HepG2 (cell line): Measurements from ENCODE around the gene ISCU. TPM values are rescaled to one million over a fixed set of nuclear protein-coding genes. Genes with fewer than 3 reads are reported as not detected.

Experiments used
- ATF7 ChIP-seq, 2 experiments: fragments of 450-650 bp in 1 of 2; sonication (generic) in 1 of 2; formaldehyde crosslinking in 1 of 2; IDR thresholded peaks; 2 replicates each; pipeline versions ENCODE4 v1.4.0 to v1.6.1; 2016 to 2020; ENCODE audit warnings: antibody characterized with exemption in 1 of 2, mild to moderate bottlenecking in 1 of 2, missing genetic modification reagents in 1 of 2
- BRD4 ChIP-seq: sonication (generic); formaldehyde crosslinking; IDR thresholded peaks from 2 replicates; pipeline ENCODE4 v1.4.0; 2020; ENCODE audit warnings: missing genetic modification reagents
- CCDC6 ChIP-seq: sonication (generic); formaldehyde crosslinking; IDR thresholded peaks from 2 replicates; pipeline ENCODE4 v1.8.1; 2022; ENCODE audit warnings: mild to moderate bottlenecking, missing genetic modification reagents, moderate library complexity
- FIP1L1 ChIP-seq: fragments of 200-400 bp; formaldehyde crosslinking; IDR thresholded peaks from 2 replicates; pipeline ENCODE4 v1.6.1; 2018; ENCODE audit warnings: low read depth, mild to moderate bottlenecking, low read length, moderate library complexity, borderline replicate concordance; ENCODE audit not compliant: insufficient read depth
- FOXK1 ChIP-seq: sonication (generic); formaldehyde crosslinking; IDR thresholded peaks from 2 replicates; pipeline ENCODE4 v1.4.0; 2020; ENCODE audit warnings: low read depth, missing genetic modification reagents, borderline replicate concordance
- GATA4 ChIP-seq: sonication (generic); IDR thresholded peaks from 2 replicates; pipeline ENCODE4 v1.6.1; 2016; ENCODE audit warnings: antibody characterized with exemption, low read depth, borderline replicate concordance
- GTF3A ChIP-seq: sonication (generic); formaldehyde crosslinking; conservative IDR thresholded peaks from 2 replicates; pipeline ENCODE4 v1.4.0; 2020; ENCODE audit warnings: mild to moderate bottlenecking, missing genetic modification reagents
- HOXA3 ChIP-seq: sonication (generic); formaldehyde crosslinking; IDR thresholded peaks from 2 replicates; pipeline ENCODE4 v1.5.0; 2020; ENCODE audit warnings: missing genetic modification reagents
- IKZF1 ChIP-seq: fragments of 450-650 bp; IDR thresholded peaks from 2 replicates; pipeline ENCODE4 v1.7.1; 2016
- NR3C1 ChIP-seq: sonication (generic); formaldehyde crosslinking; IDR thresholded peaks from 2 replicates; pipeline ENCODE4 v1.4.0; 2020; ENCODE audit warnings: missing genetic modification reagents
- PAF1 ChIP-seq: IDR thresholded peaks from 2 replicates; pipeline ENCODE4 v1.6.1; 2016; ENCODE audit warnings: missing genetic modification reagents, missing compliant biosample characterization
- SAFB2 ChIP-seq: sonication (generic); formaldehyde crosslinking; IDR thresholded peaks from 2 replicates; pipeline ENCODE4 v1.5.1; 2020; ENCODE audit warnings: missing genetic modification reagents, low read depth, mild to moderate bottlenecking, borderline replicate concordance
- SOX13 ChIP-seq, 3 experiments: fragments of 450-650 bp in 1 of 3; sonication (generic) in 1 of 3; formaldehyde crosslinking in 1 of 3; IDR thresholded peaks in 2 of 3; conservative IDR thresholded peaks in 1 of 3; 2 replicates each; pipeline versions ENCODE4 v1.5.0 to v1.6.1; 2016 to 2020; ENCODE audit warnings: antibody characterized with exemption in 1 of 3, mild to moderate bottlenecking in 1 of 3, missing compliant biosample characterization in 1 of 3, missing genetic modification reagents in 1 of 3, moderate library complexity in 1 of 3
- WIZ ChIP-seq: sonication (generic); formaldehyde crosslinking; IDR thresholded peaks from 2 replicates; pipeline ENCODE4 v1.5.1; 2020; ENCODE audit warnings: mild to moderate bottlenecking, missing genetic modification reagents
- ZNF143 ChIP-seq: sonication (generic); formaldehyde crosslinking; IDR thresholded peaks from 2 replicates; pipeline ENCODE4 v1.4.0; 2020; ENCODE audit warnings: missing genetic modification reagents
- ZNF263 ChIP-seq: sonication (generic); formaldehyde crosslinking; IDR thresholded peaks from 2 replicates; pipeline ENCODE4 v1.4.0; 2020; ENCODE audit warnings: missing genetic modification reagents
- ZNF3 ChIP-seq: IDR thresholded peaks from 2 replicates; pipeline ENCODE4 v1.7.0; 2017; ENCODE audit warnings: inconsistent platforms
- ZNF562 ChIP-seq: sonication (generic); formaldehyde crosslinking; IDR thresholded peaks from 2 replicates; pipeline ENCODE4 v1.8.0; 2022; ENCODE audit warnings: missing genetic modification reagents, borderline replicate concordance
- ZNF563 ChIP-seq: sonication (generic); formaldehyde crosslinking; IDR thresholded peaks from 2 replicates; pipeline ENCODE4 v1.8.0; 2022; ENCODE audit warnings: mild to moderate bottlenecking, moderate library complexity, missing genetic modification reagents
- ZNF670 ChIP-seq: sonication (generic); formaldehyde crosslinking; IDR thresholded peaks from 2 replicates; pipeline ENCODE4 v1.8.0; 2022; ENCODE audit warnings: mild to moderate bottlenecking, missing genetic modification reagents, borderline replicate concordance
- ZSCAN9 ChIP-seq: IDR thresholded peaks from 2 replicates; pipeline ENCODE4 v1.6.1; 2016; ENCODE audit warnings: borderline replicate concordance
- polyA plus RNA-seq, 8 experiments: library from polyadenylated mRNA; depleted of rRNA in 3 of 8; stranded (reverse) in 7 of 8; unstranded in 1 of 8; fragments of >200 nt; fragmentation: Illumina TruSeq in 4 of 8; extraction: Trizol in 4 of 8; gene quantifications; 2 replicates each; pipeline versions ENCODE4 v1.2.1 to v1.2.3, GENCODE V29; 2011 to 2016; ENCODE audit warnings: low read depth in 4 of 8, missing spikeins in 1 of 8, mixed read lengths in 1 of 8; ENCODE audit not compliant: insufficient read depth in 1 of 8
- total RNA-seq, 5 experiments: library from RNA; depleted of rRNA; stranded (reverse); fragments of >200 nt; fragmentation: Illumina TruSeq; extraction: Trizol; gene quantifications; 2 replicates each; pipeline ENCODE4 v1.2.3, GENCODE V29; 2016; ENCODE audit warnings: low read depth in 1 of 5
- TF ChIP-seq, protein P1 (sequence below): sonication (generic); formaldehyde crosslinking; IDR thresholded peaks from 2 replicates; pipeline ENCODE4 v1.5.1; 2020; ENCODE audit warnings: mild to moderate bottlenecking, missing genetic modification reagents, moderate library complexity
- TF ChIP-seq, protein P2 (sequence below): IDR thresholded peaks from 2 replicates; pipeline ENCODE4 v1.6.1; 2016; ENCODE audit warnings: mild to moderate bottlenecking
- TF ChIP-seq, protein P3 (sequence below): sonication (generic); formaldehyde crosslinking; IDR thresholded peaks from 2 replicates; pipeline ENCODE4 v1.4.0; 2020; ENCODE audit warnings: mild to moderate bottlenecking, missing genetic modification reagents

The ISCU gene
- total and polyA plus RNA-seq, 2 of the 13 experiments (the other 11 are each of a cell fraction or from before 2014, with no cell fraction given) = 94.4 to 107 TPM

DNA sequence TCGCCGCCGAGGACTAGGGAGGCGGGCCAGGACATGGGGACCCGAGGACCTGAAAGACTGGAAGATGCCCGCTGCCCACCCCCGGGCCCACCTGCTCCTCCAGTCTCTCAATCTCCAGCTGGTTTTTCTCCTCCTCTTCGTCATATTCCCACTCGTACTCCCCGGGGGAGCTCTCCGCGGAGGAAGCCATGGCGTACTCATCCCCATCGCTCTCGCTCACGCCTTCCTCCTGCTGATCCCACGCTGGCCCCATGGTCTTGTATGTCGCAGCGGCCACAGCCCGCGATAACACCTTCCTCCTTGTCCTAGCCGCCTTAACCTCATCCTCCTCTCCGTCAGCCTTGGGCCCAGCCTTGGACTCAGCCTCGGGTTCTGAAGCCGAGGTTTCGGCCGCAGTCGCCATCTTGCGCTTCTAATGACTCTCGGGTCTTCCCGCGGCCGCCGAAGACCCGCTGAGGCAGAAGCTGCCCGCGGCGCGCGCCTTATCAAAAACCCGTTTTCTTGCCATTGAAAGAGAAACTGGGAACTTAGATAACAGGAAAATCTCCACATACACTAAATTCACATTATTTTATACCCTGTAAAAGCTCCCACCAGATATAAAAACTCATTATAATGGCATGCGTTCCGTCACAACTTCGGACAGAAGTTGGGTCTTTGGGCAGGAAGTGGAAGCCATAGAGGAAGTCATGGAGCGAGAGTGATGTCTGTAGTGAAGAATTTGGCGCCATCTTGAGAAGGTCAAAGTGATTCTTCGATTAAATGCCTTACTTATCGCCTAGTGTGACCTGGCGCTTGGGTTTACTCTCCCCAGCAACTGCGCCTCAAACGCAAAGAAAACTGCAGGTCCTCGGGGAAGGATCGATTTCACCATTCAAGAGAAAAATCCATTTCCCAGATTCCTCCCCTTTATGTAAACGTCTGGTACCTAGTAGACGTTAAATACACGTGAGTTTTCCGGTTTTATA, 1.4 kb upstream of the ISCU start, which contains the start of gene SART3 (continued):
- no peak for TF ChIP-seq SAFB2 (CRISPR knock-in tag)
- 0 out of 2 replicates have a peak, but pooled peaks have one; percentile 28 for TF ChIP-seq ZNF263 (CRISPR knock-in tag)
- no peak for TF ChIP-seq ZSCAN9 (CRISPR knock-in tag)
- peak; percentile 30; the same call in 1 of the 2 replicates for TF ChIP-seq HOXA3 (CRISPR knock-in tag)
- peak; percentile 33; the same call in 1 of the 2 replicates for TF ChIP-seq FOXK1 (CRISPR knock-in tag)
- 0 out of 2 replicates have a peak, but pooled peaks have one; percentile 29 for TF ChIP-seq BRD4 (CRISPR knock-in tag)
- no peak for TF ChIP-seq SOX13 (IDR thresholded peaks at IDR 0.05)
- no peak for TF ChIP-seq SOX13 (CRISPR knock-in tag; conservative IDR thresholded peaks at IDR 0.05 in 1 of 2, IDR thresholded peaks at IDR 0.05 in 1 of 2)
- TF ChIP-seq ZNF562 (CRISPR knock-in tag) = no peak
- TF ChIP-seq, protein P1, sequence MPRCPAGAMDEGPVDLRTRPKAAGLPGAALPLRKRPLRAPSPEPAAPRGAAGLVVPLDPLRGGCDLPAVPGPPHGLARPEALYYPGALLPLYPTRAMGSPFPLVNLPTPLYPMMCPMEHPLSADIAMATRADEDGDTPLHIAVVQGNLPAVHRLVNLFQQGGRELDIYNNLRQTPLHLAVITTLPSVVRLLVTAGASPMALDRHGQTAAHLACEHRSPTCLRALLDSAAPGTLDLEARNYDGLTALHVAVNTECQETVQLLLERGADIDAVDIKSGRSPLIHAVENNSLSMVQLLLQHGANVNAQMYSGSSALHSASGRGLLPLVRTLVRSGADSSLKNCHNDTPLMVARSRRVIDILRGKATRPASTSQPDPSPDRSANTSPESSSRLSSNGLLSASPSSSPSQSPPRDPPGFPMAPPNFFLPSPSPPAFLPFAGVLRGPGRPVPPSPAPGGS (CRISPR knock-in tag) = 0 out of 2 replicates have a peak, but pooled peaks have one; percentile 59
- TF ChIP-seq FIP1L1 = no peak
- TF ChIP-seq CCDC6 (CRISPR knock-in tag) = no peak
- no peak for TF ChIP-seq PAF1 (CRISPR knock-in tag)
- no peak for TF ChIP-seq ZNF670 (CRISPR knock-in tag)
- TF ChIP-seq, protein P2, sequence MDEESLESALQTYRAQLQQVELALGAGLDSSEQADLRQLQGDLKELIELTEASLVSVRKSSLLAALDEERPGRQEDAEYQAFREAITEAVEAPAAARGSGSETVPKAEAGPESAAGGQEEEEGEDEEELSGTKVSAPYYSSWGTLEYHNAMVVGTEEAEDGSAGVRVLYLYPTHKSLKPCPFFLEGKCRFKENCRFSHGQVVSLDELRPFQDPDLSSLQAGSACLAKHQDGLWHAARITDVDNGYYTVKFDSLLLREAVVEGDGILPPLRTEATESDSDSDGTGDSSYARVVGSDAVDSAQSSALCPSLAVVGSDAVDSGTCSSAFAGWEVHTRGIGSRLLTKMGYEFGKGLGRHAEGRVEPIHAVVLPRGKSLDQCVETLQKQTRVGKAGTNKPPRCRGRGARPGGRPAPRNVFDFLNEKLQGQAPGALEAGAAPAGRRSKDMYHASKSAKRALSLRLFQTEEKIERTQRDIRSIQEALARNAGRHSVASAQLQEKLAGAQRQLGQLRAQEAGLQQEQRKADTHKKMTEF = peak; percentile 69
- peak; percentile 13; the same call in 1 of the 2 replicates for TF ChIP-seq ZNF143 (CRISPR knock-in tag)
- TF ChIP-seq IKZF1 = no peak
- TF ChIP-seq ZNF3 (CRISPR knock-in tag) = no peak
- TF ChIP-seq GTF3A = no peak
- no peak for TF ChIP-seq ATF7 (IDR thresholded peaks at IDR 0.05)
- no peak for TF ChIP-seq ATF7 (CRISPR knock-in tag; IDR thresholded peaks at IDR 0.05)
- no peak for TF ChIP-seq NR3C1
- no peak for TF ChIP-seq ZNF563 (CRISPR knock-in tag)
- TF ChIP-seq, protein P3, sequence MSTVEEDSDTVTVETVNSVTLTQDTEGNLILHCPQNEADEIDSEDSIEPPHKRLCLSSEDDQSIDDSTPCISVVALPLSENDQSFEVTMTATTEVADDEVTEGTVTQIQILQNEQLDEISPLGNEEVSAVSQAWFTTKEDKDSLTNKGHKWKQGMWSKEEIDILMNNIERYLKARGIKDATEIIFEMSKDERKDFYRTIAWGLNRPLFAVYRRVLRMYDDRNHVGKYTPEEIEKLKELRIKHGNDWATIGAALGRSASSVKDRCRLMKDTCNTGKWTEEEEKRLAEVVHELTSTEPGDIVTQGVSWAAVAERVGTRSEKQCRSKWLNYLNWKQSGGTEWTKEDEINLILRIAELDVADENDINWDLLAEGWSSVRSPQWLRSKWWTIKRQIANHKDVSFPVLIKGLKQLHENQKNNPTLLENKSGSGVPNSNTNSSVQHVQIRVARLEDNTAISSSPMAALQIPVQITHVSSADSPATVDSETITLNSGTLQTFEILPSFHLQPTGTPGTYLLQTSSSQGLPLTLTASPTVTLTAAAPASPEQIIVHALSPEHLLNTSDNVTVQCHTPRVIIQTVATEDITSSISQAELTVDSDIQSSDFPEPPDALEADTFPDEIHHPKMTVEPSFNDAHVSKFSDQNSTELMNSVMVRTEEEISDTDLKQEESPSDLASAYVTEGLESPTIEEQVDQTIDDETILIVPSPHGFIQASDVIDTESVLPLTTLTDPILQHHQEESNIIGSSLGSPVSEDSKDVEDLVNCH (CRISPR knock-in tag) = no peak
- TF ChIP-seq GATA4 = no peak
- 0 out of 2 replicates have a peak, but pooled peaks have one; percentile 32 for TF ChIP-seq WIZ (CRISPR knock-in tag)
